ENCODE measurements around the gene POC1A. TPM values are rescaled to one million over a fixed set of nuclear protein-coding genes. Genes with fewer than 3 reads are reported as not detected.
"Not testable (repeated sequence)": the region's sequence is repeated elsewhere in the genome, so short reads cannot be mapped to it uniquely, and the experiment has no call there.

POC1A gene
- total RNA-seq, 1 experiment from 2014 or later, result 7.7 TPM

DNA sequence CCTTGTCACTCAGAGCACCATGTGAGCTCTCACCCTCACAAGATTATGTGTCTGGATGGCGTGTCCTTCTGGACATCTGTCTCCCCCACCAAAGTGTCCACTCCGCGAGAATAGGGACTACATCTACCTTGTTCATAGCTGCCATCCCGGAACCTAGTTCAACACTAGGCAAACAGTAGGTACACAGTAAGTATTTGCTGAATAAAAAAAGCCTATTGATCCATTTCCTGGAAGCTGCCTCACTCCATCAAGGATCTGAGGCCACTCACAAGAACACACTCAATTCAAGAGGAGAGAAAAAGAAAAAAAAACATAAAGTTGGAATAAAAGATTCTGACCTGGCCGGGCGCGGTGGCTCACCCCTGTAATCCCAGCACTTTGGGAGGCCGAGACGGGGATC lies 32.5 kb upstream of the POC1A start:
- in situ Hi-C loops (cut with HindIII; ENCODE audit: low pct_unique_long_range_greater_than_20kb, low sequenced_read_pairs), result no loop called here
- no peak for DNase-seq (ENCODE audit: low read depth, low spot score)

DNA sequence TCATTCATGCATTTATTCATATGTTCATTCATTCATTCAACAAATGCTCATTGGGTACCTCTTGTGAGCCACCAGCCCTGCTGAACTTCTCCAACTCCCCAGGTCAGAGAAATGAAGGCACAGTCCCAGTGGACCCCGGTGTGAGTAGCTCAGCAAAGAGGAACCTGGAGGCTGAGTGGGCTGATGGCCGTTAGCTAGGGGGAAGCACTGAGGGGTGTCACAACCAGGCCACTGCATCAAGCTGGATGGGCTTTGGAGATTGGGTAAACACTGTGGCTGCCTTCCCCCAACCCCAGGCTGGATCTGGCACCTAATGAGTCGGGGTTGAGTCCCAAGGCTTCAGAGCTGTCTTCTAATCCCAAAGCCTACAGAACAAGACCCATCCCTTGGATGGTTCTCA lies 31.6 kb upstream of the POC1A start:
- DNase-seq (ENCODE audit: low read depth, low spot score), result no peak
- in situ Hi-C loops (cut with HindIII; ENCODE audit: low pct_unique_long_range_greater_than_20kb, low sequenced_read_pairs), result no loop called here

DNA sequence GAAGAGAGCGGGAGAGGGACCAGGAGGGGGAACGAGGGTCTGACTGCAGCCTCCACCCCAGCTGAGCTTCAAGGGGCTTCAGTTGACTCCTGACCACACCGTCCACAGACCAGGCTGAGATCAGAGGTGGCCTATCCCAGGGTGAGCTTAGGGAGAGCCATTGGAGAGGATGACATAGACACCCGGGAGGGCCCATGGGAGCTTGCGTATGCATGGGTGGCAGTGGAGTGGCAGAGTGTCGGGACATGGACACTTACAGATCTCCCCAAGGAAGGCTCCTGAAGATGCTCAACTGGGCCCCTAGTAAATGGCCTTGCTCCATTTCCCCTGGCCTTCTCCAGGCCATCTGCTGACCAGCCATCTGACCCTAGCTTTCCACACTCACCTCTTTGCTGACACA lies 31.1 kb upstream of the POC1A start:
- no peak for DNase-seq (ENCODE audit: low read depth, low spot score)
- in situ Hi-C loops (cut with HindIII; ENCODE audit: low pct_unique_long_range_greater_than_20kb, low sequenced_read_pairs), result no loop called here

DNA sequence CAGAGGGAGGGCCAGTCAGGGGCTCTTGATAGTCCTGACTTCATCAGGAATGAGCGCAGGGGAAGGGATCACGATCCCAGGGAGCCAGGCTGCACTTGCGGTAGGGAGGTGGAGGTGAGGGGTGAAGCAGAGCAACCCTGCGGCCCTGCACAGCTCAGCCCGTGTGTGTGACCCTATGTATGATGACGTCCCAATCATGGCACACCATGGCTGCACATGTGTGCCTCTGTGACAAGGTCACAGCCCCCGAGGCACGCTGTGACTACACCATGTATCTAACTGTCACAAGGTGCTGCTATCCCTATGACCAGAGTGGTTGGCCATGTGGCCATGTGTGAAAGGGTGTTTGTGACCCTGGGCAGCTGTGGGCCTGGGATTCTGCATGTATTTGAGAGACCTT lies 30.5 kb upstream of the POC1A start:
- in situ Hi-C loops (cut with HindIII; ENCODE audit: low pct_unique_long_range_greater_than_20kb, low sequenced_read_pairs), result no loop called here
- no peak for DNase-seq (ENCODE audit: low read depth, low spot score)

DNA sequence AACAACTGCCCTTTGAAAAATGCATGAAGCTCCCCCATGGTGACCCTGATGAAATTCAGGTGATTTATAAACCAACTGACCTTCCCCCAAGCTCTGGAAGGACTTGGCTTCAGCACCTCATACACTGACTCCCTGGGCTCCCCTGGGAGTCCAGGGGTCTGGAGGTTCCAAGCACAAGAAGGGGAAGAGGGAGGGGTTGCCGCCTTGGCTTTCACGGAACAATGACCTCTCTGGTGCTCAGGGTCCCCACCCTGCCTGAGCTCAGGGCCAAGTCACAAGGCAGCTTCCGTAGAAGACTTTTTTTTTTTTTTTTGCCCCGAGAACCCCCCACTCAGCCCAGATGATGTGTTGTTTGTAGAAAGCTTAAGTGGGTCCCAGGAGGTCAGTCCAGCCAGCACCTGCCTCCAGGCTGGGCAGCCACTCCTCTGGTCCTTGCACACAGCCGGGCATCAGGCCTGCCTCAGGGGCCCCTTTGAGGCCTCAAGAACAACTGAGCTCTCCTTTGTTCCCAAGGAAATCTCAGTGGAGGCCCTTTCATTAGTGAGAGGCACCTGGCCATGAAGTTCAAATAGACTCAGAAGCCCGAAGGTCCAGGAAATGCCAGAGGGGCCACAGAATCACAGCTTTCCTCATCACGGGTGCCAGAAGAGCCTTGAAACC lies 29.7 kb upstream of the POC1A start:
- DNase-seq (ENCODE audit: low read depth, low spot score), result no peak
- in situ Hi-C loops (cut with HindIII; ENCODE audit: low pct_unique_long_range_greater_than_20kb, low sequenced_read_pairs), result no loop called here

DNA sequence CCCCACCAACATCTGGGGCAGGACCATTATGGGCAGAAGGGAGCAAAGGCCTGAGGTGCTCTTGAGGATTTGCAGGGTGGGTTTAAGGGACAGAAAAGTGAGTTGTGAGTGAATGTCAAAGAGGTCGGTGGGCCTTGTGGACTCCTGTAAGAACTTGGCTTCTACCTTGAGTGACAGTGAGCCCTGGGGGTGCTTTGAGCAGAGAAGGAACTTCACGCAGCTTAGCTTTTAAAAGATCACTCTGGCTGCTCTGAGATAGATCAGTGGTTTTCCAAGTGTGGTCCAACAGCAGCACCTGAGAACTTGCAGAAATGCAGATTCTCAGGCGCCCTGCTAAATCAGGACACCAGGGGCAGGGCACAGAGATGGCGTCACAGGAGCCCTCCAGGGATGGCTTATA lies 28.5 kb upstream of the POC1A start:
- in situ Hi-C loops (cut with HindIII; ENCODE audit: low pct_unique_long_range_greater_than_20kb, low sequenced_read_pairs), result no loop called here
- DNase-seq (ENCODE audit: low read depth, low spot score), result no peak

DNA sequence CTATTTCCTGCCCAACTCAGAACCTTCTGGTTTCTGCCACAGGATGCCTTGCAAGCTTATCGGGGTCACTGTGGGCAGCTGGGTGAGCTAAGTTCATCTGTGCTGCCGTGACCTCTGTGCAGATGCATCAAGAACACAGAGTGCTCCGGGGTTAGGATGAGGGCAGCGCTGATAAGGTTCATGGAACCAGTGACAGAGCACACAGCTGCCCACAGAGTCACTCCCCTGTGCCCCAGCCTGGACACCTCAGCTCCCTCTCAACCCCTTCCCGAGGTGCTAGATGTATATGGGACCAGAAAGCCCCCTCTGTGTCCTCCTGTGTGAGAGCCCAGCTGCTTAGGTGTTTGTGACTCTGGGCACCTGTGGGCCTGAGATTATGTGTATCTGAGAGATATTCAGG lies 28.0 kb upstream of the POC1A start:
- in situ Hi-C loops (cut with HindIII; ENCODE audit: low pct_unique_long_range_greater_than_20kb, low sequenced_read_pairs), result no loop called here
- no peak for DNase-seq (ENCODE audit: low read depth, low spot score)

DNA sequence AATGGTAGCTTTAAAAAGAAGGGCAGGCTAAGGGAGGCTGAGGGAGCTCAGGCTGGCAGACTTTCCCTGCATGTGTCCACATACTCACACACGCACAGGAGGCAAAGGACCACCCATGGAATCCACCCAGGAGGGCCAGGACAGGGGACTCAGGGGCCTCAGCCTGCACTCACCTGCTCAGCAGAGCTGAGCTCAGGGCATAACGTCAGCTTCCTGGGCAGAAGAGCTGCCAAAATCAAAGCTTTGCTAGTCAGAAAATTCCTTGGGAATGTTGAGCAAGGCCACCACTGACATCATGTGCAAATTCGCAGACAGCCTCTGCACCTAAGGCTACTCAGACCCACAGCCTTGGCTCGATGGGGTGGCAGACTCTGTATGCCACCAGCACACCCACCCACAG lies 27.3 kb upstream of the POC1A start:
- no peak for DNase-seq (ENCODE audit: low read depth, low spot score)
- in situ Hi-C loops (cut with HindIII; ENCODE audit: low pct_unique_long_range_greater_than_20kb, low sequenced_read_pairs), result no loop called here

DNA sequence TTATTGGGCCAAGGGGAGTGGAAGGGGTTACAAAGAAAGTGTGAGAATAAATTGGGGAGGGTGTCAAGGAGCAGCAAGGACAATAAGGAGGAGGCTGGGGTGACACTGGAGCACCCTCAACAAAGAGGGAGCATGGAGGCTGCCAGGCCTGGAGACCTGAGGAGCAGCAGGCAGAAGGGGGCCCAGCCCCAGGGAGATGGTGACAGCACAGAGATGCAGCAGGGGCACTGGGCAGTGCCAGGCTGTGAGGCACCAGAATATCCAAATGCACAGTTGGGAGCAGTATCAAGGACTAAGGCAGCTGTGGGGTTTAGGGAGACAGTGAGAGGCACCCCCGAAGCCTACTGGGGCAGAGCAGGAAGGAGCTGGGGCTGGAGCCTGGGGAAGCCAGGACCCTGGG lies 24.3 kb upstream of the POC1A start:
- in situ Hi-C loops (cut with HindIII; ENCODE audit: low pct_unique_long_range_greater_than_20kb, low sequenced_read_pairs), result no loop called here
- no peak for DNase-seq (ENCODE audit: low read depth, low spot score)

DNA sequence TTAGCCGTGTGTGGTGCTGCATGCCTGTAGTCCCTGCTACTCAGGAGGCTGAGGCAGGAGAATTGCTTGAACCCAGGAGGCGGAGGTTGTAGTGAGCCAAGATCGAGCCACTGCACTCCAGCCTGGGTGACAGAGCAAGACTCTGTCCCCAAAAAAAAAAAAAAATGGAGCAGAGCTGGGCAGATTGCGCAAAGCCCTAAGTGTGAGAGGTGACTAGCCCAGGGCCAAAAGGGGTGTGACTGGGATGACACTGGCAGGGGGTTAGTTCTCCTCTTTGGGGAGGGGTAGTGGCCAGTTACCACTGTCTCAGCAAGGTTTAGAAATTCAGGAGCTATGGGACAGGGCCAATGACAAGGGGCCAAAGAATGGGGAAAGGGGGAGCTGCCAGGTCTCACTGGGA lies 23.9 kb upstream of the POC1A start:
- DNase-seq (ENCODE audit: low read depth, low spot score); in situ Hi-C loops (cut with HindIII; ENCODE audit: low pct_unique_long_range_greater_than_20kb, low sequenced_read_pairs): not testable (repeated sequence)

DNA sequence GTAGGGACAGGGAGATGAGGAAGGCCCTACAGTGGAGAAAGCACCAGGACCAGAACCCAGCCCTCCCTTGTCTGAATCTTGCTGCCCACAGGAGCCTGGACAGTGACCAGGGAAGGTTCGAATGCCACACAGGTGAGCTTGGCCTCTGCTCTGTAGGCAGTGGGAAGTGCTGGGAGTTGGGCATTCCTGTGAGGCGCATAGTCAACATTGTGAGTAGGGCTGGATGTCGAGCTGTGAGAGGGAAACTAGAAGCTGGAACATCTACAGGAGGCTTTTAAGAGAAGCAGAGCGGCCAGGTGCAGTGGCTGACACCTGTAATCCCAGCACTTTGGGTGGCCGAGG lies 23.4 kb upstream of the POC1A start:
- DNase-seq (ENCODE audit: low read depth, low spot score), result no peak
- in situ Hi-C loops (cut with HindIII; ENCODE audit: low pct_unique_long_range_greater_than_20kb, low sequenced_read_pairs), result no loop called here

DNA sequence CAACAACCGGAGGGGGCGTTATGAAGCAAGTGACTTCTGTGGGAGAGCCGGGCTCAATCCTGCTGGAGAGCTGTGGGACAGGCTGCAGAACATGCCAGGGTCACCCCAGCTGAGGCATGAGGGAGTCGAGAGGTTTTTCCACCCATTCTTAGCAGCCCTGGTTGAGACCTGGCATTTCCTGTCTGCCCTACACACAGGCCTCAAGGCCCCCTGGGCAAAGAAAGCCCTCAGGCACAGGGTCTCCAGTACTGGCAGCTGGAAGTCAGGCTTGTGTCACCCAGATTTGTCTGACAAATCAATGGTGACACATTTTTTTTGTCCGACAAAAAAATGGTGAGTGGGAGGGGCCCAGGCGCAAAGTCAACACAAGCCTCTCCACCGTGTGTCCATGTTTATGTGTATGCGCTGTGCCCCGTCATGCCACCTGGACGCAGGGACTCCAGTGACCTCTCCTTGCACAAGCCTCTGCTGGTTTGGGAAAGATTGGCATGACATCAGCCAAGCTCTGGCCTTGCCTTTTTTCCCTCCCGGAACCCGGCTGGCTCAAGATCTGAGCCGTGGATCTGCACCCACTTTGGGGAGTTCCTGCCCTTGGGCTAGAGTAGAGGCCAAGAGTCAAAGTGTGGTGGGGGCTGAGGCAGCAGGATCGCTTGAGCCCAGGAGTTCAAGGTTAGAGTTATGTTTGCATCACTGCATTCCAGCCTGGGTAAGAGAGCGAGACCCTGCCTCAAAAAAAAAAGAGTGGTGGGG lies 22.9 kb upstream of the POC1A start:
- DNase-seq (ENCODE audit: low read depth, low spot score), result no peak
- in situ Hi-C loops (cut with HindIII; ENCODE audit: low pct_unique_long_range_greater_than_20kb, low sequenced_read_pairs), result no loop called here

DNA sequence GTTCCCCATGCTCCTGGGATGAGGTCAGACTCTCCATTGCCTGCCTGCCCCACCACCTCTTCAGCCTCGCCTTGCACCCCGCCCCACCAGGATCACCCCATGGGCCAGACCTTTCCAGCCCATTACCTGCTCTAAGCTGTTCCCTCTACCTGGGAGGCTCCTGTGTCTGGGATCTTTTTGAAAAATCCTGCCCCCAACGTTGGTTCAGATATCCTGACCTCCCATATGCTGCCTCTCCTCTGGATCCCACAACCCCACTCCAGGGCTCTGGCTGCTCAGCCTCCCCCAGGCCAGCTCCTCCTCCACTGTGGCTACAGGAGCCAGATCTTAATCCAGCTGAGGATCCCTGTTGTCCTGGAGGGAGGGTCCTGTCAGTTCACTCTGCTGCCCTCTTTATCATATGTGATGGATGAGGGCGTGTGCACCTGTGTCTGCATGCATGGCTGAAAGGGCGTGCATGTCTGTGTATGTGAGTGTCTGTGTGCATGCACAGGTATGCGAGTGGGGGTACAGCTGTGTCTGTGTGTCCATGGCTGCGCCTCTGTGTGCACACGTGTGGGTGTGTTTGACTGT lies 22.0 kb upstream of the POC1A start:
- in situ Hi-C loops (cut with HindIII; ENCODE audit: low pct_unique_long_range_greater_than_20kb, low sequenced_read_pairs), result no loop called here

DNA sequence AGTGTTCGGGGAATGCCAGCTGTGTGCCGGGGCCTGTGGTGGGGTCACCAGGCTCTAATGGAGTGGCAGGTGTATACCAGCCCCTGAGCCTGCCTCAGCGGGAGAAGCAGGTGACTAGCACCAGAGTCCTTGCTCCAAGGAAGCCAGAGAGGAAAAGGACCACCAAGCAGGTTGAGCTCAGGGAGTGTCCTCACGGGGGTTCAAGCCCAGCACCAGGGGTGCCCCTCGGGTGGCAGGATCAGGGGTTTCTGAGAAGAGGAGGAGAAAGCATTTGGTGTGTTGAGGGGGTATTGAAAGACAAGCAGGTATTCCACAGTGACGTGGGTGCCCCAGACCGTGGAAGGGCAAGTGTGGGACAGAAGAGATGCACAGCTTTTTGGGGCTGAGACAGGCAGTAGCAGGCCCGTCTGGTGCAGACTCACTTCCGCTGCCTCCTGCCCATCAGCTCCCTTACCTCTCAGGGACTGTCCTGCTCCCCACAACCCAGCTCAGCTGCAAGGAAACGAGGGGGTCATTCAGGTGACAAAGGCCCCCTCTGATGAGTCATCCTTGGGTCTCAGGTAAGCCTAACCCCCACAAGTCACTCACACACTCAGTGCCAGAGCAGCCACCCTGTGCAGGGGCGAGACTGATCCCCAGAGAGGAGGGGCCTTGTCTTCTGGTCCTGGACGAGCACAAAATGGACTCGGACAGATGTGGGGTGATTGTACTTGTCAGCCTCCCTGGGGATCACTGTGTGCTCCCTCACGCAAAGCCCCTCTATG lies 21.4 kb upstream of the POC1A start:
- in situ Hi-C loops (cut with HindIII; ENCODE audit: low pct_unique_long_range_greater_than_20kb, low sequenced_read_pairs), result no loop called here
- DNase-seq (ENCODE audit: low read depth, low spot score), result no peak

More for the DNA sequence above, 22.0 kb upstream of the POC1A start:
- DNase-seq (ENCODE audit: low read depth, low spot score), result no peak

DNA sequence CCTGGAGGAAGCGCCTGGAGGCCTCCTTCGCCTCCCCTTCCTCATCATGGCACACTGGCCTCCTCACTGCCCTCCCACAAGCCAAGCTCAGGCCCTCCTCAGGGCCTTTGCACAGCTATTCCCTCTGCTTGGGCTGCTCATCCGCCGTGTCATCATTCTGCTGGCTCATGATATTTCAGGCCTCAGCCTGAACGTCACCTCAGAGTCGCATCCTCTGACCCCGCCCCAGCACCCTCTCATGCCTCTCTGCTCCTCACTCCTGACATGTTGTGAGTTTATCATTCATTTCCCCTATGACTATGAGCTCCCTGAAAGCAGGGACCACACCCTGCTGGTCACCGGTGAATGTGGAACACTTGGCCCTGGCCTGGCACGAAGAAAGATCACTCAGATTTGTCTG lies 20.7 kb upstream of the POC1A start:
- in situ Hi-C loops (cut with HindIII; ENCODE audit: low pct_unique_long_range_greater_than_20kb, low sequenced_read_pairs), result no loop called here
- DNase-seq (ENCODE audit: low read depth, low spot score), result no peak

DNA sequence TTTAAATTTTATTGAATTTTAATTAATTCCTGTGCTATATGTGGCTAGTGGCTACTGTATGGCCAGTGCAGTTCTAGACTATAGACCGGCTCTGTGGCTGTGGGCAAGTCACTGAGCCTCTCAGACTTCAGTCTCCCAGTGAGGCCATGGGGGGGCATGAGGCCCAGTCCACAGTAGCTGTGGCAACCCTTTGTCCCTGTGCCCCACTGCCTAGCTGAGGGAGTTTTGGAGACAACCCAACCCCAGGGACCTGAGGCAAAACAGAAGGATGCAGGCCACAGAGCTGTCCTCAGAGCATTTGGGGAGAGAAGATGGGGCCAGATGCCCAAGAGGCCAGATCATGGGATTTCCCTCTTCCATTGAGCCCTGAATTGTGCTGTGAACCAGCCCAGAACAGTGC lies 18.9 kb upstream of the POC1A start:
- in situ Hi-C loops (cut with HindIII; ENCODE audit: low pct_unique_long_range_greater_than_20kb, low sequenced_read_pairs), result no loop called here
- DNase-seq (ENCODE audit: low read depth, low spot score), result no peak

DNA sequence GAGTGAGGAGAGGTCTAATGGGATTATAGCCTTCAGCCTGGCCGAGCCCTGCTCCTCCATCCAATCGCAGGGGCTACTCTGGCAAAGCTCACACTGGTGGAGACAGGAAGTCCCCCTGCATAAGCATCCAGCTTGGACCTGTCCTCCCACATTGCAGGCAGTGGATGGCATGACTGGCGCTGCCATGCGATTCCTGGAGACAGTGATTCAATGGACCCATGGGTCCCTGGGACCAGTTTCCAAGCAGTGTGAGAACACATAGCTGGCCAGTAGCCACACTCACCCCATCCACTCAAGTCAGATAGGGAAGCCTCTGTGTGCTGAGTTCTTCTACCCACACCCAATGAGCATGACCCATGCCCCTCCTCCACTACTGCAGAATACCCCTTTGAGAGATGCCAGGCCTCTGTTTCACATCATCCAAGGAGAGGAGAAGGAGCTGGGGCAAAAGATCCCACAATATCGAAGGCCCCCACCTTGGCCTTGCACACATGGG lies 18.1 kb upstream of the POC1A start:
- in situ Hi-C loops (cut with HindIII; ENCODE audit: low pct_unique_long_range_greater_than_20kb, low sequenced_read_pairs), result no loop called here
- no peak for DNase-seq (ENCODE audit: low read depth, low spot score)

DNA sequence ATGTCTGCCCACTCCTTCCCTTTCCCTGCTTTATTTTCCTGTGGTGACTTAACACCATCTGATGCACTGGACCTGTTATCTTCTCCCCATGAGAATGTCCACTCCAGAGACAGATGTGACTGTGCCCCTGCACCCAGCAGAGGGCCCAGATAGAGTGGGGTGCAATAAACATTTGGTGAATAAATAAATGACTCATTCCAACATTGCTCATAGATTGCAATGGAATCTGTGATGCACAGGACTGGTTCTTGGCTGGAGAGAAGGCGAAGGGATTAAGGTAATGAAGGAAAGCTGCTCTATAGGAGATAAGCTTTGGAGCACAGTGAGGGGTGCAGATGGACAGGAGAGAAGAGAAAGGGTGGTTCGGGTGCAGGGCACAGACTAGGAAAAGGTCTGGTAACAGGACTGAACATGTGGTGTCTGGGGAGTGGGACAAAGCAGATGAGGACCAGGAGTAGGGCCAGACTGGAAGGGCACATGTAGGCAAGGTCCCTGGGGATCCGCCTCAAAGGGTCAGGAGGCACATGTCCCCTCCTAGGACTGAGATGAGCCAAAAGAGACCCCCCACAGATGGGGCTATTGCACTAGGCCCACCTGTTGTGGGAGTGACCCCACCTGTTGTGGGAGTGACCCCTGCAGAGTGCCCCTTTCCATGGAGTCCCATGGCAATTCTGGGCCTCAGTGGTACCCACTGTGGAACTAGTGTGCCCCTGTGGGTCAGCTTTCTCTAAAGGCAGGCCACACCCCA lies 17.5 kb upstream of the POC1A start:
- DNase-seq (ENCODE audit: low read depth, low spot score), result no peak
- in situ Hi-C loops (cut with HindIII; ENCODE audit: low pct_unique_long_range_greater_than_20kb, low sequenced_read_pairs), result no loop called here
